ENCODE results near the gene ZNF616.
"Not testable (repeated sequence)": the region's sequence is repeated elsewhere in the genome, so short reads cannot be mapped to it uniquely, and the experiment has no call there.

Gene ZNF616

DNA sequence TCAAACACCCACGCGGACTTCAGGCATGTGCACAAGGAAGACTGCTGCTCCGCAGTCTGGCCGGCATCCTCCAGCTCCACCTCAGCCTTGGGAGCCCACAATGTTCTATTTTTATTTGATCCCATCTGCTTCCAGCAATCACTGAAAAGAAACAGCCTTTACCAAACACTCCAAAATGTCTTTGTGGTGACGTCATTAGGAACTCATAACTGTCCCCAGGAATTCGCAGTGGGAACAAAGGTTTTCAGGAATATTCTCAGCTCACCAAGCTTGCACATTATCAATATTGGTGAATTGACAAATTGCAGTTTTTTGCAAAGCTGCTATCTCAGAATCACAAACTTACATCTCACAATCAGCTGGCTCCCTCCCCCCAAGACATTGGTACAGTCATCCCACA, 29.0 kb downstream of the ZNF616 start:
- no peak for DNase-seq (ENCODE audit: low read depth, low spot score)

DNA sequence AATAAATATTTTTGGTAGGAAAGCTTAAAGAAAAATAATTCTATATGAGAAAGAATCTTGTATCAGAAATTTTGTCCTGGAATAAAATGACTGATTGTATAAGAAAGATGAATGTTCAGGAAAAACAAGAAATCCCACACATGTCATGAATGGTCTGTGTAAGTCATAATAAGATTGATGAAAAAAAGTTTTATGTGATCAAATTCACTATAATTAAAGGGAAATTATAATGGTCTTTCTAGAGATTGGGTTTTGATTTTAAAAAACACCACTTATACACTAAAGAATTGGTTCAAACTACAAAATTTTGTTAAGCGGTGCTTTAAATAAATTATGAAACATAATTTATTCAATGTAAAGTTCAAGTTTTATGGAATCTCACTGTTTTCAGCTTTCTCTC, 37.0 kb downstream of the ZNF616 start:
- DNase-seq (ENCODE audit: low read depth, low spot score): no peak

DNA sequence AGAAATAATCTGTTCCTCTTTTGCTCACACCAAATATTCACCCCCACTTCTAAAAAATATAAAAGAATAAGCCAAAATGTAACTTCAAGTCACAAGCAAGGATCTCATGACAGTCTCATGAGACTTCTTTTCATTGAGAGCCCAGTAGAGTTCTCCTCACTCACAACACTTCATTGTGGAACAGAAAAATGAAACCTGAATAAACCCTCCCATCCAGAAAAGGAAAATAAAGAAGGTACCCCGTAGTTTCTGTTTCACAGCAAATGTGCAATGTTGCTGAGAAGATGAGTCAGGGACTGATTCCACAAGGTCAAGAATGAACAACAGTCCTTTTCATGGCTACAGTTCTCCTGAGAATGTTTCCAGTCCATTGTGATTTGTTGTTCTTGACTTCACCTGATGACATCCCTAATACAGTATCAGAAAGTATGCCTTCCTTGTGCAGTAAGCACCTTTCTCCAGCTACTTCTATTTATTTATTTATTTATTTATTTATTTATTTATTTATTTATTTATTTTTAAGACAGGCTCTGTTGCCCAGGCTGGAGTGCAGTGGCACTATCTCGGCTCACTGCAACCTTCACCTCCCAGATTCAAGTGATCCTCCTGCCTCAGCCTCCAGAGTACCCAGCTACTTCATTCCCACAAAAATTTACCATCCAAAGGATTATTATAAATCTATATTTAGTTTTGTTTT, 37.7 kb downstream of the ZNF616 start:
- DNase-seq (ENCODE audit: low read depth, low spot score): no peak

DNA sequence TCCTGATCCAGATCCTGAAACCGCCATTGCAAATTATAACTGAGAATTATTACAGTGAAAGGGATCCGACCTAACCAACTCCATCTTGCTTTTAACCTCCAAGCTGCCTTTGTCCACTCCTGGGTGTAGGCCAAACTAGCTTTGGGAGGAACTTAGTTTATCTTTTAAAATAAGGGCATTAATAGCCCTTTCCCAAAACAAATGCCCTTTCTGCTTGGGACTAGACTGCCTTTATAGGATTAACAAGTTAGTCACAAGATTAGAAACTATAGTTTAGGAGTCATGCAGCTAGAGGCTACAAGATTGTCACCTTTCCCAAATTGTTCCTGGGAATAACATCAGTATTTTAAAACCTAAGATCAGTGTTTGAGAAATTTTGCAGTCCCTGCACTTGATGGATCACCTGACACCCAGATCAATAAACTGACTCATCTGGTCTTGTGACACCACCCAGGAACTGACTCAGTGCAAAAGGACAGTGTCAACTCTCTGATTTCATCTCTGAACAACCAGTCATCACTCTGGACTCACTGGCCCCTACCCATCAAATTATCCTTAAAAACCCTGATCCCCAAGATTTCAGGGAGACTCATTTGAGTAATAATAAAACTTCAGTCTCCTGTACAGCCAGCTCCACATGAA, 40.1 kb downstream of the ZNF616 start:
- DNase-seq (ENCODE audit: low read depth, low spot score): no peak

DNA sequence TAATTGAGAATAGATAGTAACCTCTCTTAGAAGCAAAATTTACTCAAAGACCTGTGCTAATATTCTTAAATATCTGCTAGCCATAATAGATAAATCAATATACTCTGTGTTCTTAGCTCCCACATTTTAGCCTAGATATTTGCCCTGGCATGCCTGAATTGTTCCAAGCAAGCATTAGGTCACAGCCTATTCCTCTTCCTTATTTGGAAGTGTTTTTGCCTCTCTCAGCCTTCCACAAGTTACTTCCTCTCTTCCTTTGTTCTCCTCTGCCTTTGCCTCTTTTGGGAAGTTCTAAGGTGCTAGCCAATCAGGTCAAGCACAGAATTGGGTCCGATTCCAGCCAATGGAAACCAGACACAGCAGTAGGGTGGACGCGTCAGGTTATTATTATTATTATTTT, 43.3 kb downstream of the ZNF616 start:
- DNase-seq (ENCODE audit: low read depth, low spot score): not testable (repeated sequence)

DNA sequence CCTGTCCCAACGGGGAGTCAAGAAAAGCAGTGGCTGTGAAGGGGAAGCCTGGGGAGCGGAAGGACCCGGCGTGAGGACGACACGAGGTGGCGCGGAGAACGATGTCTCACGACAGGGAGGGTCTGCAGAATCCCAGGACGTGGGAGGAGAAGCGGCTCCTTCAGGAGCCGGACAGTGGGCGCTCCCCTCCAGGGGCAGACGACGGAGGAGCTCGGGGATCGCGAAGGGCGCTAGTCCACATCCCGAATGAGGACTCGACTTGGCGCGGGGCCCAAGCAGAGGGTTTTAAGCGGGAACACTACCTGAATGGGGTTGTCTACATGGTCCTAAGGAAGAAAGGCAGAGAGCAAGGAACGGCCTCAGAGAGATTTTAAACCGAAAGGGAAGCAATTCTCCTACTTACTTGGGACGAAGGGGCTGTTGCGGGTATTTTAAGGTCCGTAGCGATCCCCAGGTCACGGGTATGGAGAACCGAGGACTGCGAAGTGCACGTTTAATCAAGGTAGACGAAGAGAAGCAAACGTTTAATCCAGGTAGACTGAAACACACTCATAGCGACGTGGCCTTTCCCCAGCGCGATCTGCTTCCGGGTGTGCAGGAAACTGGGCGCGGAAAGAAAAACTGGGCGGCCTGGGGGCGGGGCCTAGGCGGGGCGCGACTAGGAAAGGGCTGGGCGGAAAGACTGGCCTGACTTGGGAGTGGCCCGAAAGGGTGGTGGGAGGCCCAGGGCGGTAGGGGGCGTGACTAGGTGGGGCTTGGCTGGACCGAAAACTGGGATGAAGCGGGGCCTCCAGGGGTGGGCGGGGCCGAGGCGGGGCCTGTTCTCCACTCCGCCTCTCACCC, 44.3 kb downstream of the ZNF616 start, which contains the start of gene ZNF841:
TSS of gene ZNF841 (minus strand) at position 594 of the 843 bp plus-strand sequence. CDS start 10,964 bp downstream, outside the sequence.
- DNase-seq (ENCODE audit: low read depth, low spot score): peak; percentile 97

DNA sequence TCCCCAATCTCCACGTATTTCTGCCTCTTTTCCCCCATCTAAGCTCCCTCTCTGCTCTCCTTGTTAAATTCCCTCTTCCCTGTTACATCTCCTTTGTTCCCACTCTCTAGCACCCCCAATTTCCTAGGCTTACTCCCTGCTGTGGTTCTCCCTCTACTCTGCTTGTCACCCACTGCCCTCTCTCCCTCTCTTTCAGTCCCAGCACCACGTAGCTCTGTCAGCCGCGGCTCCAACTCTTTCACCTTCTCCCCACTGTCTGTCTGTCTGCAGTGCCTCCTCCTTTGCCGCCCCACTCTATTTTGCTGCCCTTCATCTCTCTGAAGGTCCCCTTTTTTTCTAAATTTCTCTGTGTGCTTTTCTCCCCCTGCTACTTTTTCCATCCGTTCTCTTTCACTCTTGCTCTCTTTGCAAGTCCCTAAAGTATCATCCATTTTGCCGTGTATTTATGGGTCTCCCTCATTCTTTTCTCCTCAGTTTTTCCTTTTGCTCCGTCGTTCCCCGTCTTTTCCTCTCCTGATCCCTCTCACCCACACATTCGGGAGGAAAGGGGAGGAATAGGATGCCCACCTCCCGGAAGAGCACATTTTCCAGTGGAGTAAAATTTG, 45.1 kb downstream of the ZNF616 start:
- DNase-seq (ENCODE audit: low read depth, low spot score): peak; percentile 11

DNA sequence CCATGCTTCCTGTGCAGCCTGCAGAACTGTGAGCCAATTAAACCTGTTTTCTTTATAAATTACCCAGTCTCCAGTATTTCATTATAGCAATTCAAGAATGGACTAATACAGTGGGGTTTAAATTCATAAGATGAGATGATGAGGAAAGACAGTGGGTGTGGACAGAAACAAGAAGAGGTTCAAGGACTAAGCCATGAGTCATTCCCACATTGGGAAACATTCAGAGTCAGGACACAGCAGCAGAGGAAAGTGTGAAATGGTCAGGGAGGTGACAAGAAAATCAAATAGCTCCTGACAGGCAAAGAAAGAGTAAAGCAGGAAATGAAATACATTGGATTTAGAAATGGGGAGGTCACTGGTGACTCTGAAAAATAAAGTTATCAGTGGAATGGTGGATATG, 53.3 kb downstream of the ZNF616 start:
- no peak for DNase-seq (ENCODE audit: low read depth, low spot score)

DNA sequence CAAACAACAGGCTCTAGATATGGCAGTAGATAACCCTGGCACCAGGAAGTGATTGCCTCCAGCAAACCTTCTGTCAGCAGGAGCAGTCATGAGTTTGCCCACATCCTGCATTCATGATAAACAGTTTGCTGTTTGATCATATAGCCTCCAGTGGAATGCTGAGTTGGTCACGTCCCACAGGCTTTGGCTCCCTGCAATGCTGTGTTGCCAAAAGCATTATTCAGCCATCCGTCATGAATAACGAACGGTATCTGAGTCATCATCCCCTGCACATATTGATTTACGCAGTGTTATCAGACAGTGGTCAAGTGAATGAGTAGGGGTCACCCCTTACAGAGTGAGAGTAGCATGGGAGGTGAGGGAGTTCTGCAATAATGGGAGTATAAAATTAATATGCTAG, 69.2 kb downstream of the ZNF616 start:
- peak; percentile 15 for DNase-seq (ENCODE audit: low read depth, low spot score)

DNA sequence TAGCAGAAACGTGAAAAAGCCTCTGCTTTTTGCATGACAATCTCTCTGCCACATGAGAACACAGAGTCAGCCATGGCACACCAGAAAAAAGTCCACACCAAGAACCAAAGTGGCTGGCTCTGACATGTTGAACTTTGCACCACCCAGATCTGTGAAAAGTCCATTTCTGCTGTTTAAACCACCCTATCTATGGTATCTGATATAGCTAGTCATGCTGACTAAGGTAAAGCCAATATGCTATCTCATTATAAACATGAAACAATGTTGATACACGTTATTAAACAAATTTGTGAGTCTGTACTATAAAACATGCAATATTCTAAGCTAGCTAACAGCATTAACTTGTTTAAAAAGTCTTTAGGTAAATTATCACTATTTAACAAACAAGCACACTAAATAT, 70.1 kb downstream of the ZNF616 start:
- DNase-seq (ENCODE audit: low read depth, low spot score): no peak

DNA sequence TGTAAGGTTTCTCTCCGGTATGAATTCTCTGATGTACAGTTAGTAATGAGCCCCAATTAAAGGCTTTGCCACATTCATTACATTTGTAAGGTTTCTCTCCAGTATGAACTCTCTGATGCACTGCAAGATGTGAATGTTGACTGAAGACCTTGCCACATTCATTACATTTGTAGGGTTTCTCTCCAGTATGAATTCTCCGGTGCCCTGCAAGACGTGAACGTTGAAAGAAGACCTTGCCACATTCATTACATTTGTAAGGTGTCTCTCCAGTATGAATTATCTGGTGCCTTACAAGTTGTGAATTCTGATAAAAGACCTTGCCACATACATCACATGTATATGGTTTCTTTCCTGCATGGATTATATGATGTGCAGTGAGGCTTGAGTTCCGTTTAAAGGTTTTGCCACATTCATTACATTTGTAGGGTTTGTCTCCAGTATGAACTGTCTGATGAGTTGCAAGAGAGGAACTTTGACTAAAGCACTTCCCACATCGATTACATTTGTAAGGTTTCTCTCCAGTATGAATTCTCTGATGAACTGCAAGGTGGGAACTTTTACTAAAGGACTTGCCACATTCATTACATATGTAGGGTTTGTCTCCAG, 73.4 kb downstream of the ZNF616 start:
- no peak for DNase-seq (ENCODE audit: low read depth, low spot score)

DNA sequence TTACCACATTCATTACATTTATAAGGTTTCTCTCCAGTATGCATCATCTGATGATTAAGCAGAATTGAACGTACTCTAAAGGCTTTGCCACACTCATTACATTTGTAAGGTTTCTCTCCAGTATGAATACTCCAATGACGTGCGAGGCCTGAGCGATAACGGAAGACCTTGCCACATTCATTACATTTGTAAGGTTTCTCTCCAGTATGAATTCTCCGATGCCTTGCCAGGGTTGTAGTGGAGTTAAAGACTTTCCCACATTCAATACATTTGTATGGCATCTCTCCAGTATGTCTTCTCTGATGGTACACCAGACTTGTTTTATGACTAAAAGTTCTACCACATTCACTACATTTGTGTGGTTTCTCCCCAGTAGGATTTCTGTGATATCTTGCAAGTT, 74.3 kb downstream of the ZNF616 start:
- no peak for DNase-seq (ENCODE audit: low read depth, low spot score)

Measured in ELF-1 (cell line).